OCI-LY3 (cell line): Measurements from ENCODE around the gene PDZD7.

Source experiments
- EZH2phosphoT487 ChIP-seq: fragments of 200-600 bp; shearing (Covaris generic); IDR thresholded peaks from 2 replicates; pipeline ENCODE4 v1.6.1; 2018; ENCODE audit warnings: antibody characterized with exemption, mixed run types, low read depth
- TF ChIP-seq, protein P1 (sequence below): fragments of 200-600, 300-600 bp; sonication (generic); IDR thresholded peaks from 2 replicates; pipeline ENCODE4 v1.5.1; 2014; ENCODE audit warnings: antibody characterized with exemption, low read length, low read depth

DNA sequence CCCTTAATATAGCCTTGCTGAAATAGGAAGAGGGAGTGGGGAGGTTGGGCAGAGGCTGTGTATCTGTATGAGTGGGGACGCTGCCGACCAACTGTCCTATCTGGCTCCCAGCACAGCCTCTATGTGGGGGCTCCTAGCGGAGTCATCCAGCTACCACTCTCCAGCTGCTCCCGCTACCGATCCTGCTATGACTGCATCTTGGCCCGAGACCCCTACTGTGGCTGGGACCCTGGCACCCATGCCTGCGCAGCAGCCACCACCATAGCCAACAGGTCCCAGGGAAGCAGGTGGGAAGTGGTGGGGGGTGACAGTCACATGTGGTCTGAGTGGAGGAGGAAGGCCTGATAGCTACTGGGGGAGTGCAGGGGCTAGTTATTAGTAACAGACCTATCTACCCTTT is 50.2 kb downstream of the PDZD7 start:
- TF ChIP-seq EZH2phosphoT487 = no peak
- TF ChIP-seq, protein P1, sequence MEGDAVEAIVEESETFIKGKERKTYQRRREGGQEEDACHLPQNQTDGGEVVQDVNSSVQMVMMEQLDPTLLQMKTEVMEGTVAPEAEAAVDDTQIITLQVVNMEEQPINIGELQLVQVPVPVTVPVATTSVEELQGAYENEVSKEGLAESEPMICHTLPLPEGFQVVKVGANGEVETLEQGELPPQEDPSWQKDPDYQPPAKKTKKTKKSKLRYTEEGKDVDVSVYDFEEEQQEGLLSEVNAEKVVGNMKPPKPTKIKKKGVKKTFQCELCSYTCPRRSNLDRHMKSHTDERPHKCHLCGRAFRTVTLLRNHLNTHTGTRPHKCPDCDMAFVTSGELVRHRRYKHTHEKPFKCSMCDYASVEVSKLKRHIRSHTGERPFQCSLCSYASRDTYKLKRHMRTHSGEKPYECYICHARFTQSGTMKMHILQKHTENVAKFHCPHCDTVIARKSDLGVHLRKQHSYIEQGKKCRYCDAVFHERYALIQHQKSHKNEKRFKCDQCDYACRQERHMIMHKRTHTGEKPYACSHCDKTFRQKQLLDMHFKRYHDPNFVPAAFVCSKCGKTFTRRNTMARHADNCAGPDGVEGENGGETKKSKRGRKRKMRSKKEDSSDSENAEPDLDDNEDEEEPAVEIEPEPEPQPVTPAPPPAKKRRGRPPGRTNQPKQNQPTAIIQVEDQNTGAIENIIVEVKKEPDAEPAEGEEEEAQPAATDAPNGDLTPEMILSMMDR = no peak
